Transverse colon (tissue), 4 donors: Measurements from ENCODE around the gene NEK3. TPM values are rescaled to one million over a fixed set of nuclear protein-coding genes. Genes with fewer than 3 reads are reported as not detected.
"Not testable (repeated sequence)": the region's sequence is repeated elsewhere in the genome, so short reads cannot be mapped to it uniquely, and the experiment has no call there.

Experiments
- DNase-seq: peaks from one replicate; pipeline ENCODE4 v3.0.0-alpha.2; 2019
- H3K27ac ChIP-seq, 4 donors: fragments of 200-600 bp; sonication (generic); 2 replicates each; pipeline ENCODE4 v1.5.1; 2016 to 2018; ENCODE audit warnings: inconsistent platforms in 4 of 4
- H3K27me3 ChIP-seq: fragments of 200-600 bp; sonication (generic); 2 replicates; pipeline ENCODE4 v1.5.1; 2017; ENCODE audit warnings: inconsistent platforms
- H3K36me3 ChIP-seq, 4 donors: fragments of 200-600 bp; sonication (generic); 2 replicates each; pipeline ENCODE4 v1.5.1; 2017 to 2019; ENCODE audit warnings: inconsistent platforms in 4 of 4
- H3K4me1 ChIP-seq, 4 donors: fragments of 200-600 bp; sonication (generic); 2 replicates each; pipeline ENCODE4 v1.5.1; 2017 to 2020; ENCODE audit warnings: inconsistent platforms in 4 of 4
- H3K4me3 ChIP-seq, 4 donors: fragments of 200-600 bp; sonication (generic); 1 replicate in 1 of 4; 2 replicates in 3 of 4; pipeline versions ENCODE4 v1.5.1 to v1.6.1; 2017 to 2019; ENCODE audit warnings: inconsistent platforms in 4 of 4
- H3K9me3 ChIP-seq, 2 donors: fragments of 200-600 bp; sonication (generic); 2 replicates each; pipeline ENCODE4 v1.5.1; 2017 to 2019; ENCODE audit warnings: inconsistent platforms in 2 of 2
- CTCF ChIP-seq, 5 experiments: fragments of 200-600 bp in 3 of 5; fragments of 450-650 bp in 2 of 5; sonication (generic) in 3 of 5; IDR thresholded peaks; 1 replicate in 2 of 5; 2 replicates in 3 of 5; pipeline ENCODE4 v1.5.1; 2016 to 2017; ENCODE audit warnings: antibody characterized with exemption in 5 of 5, inconsistent platforms in 3 of 5, mild to moderate bottlenecking in 2 of 5, moderate library complexity in 1 of 5
- EP300 ChIP-seq: sonication (generic); formaldehyde crosslinking; IDR thresholded peaks from one replicate; pipeline ENCODE4 v1.6.1; 2017; ENCODE audit warnings: antibody characterized with exemption, low read depth
- POLR2A ChIP-seq: fragments of 450-650 bp; IDR thresholded peaks from one replicate; pipeline ENCODE4 v1.6.1; 2016; ENCODE audit warnings: antibody characterized with exemption, mild to moderate bottlenecking, moderate library complexity
- POLR2AphosphoS5 ChIP-seq, 3 donors: sonication (generic); formaldehyde crosslinking; IDR thresholded peaks; one replicate each; pipeline ENCODE4 v1.6.1; 2016; ENCODE audit warnings: antibody characterized with exemption in 3 of 3
- WGBS, 2 donors: methylation state at CpG; one replicate each; pipeline ENCODE4 v1.1.5; 2018; ENCODE audit warnings: low coverage in 1 of 2; 5-methylcytosine and 5-hydroxymethylcytosine counted together
- in situ Hi-C, 4 donors: fragments of 200-750 bp; cut with MboI; loops; one replicate each; pipeline versions ENCODE4 v1.15.0 to v1.15.1; 2017; ENCODE audit warnings: low sequenced_read_pairs in 3 of 4, low pct_ligation_motif_present in 1 of 4, low pct_unique_long_range_greater_than_20kb in 1 of 4
- intact Hi-C: fragments of 100-400 bp; cut with DNase I; formaldehyde crosslinking; loops from one replicate; pipeline ENCODE4 v1.15.1; 2023; ENCODE audit warnings: low total_unique reads
- total RNA-seq, 4 donors: library from RNA; depleted of rRNA; stranded (reverse); fragments of >200 nt; gene quantifications; one replicate each; pipeline ENCODE4 v1.1.0, GENCODE V29; 2016

NEK3 gene
- total RNA-seq, 4 donors from 2014 or later: 20.9 to 52.1 (median 25.7) TPM

- Histone ChIP-seq H3K9me3 (no peaks in the 10 kb centered on the region), H3K27ac (no peak overlapping the region), H3K27me3 (no peaks in the 10 kb centered on the region), H3K36me3 (no peaks in the 10 kb centered on the region), H3K4me3 (no peak overlapping the region), H3K4me1 (no peaks in the 10 kb centered on the region)
- intact Hi-C loops: no loop called here
- TF ChIP-seq CTCF (IDR thresholded peaks at IDR 0.05) (no peak), POLR2AphosphoS5 (IDR thresholded peaks at IDR 0.05) (no peak)
- 77 to 85% methylated on average over 2 of the region's 2 CpGs for WGBS, 2 donors
- in situ Hi-C loops: no loop called here
- DNase-seq: no peak
These were observed 67.9 kb downstream of the NEK3 start for GRCh38 chr13:52091473-52091872.

DNA sequence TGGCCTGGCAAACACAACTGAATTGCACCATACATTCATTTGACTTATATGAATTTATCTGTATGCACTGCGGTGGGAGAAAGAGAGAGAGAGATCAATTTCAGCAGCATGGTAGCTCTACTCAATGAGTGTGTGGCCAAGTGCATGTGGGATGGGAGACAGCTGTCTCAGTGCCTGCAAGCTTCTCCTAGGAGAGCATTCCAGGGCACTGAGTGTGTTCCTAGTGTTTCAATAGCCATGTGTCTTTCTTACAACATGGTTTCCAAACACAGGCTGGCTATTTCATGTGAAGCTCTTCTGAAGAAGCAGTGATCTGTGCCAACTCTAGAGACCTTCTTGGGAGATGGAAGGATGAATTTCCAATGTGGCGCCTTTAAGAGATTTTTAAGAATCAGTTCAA lies 74.0 kb downstream of the NEK3 start:
- Histone ChIP-seq H3K36me3 (no peaks in the 10 kb centered on the region), H3K4me1 (no peaks in the 10 kb centered on the region), H3K27me3 (no peaks in the 10 kb centered on the region), H3K27ac (no peak overlapping the region), H3K9me3 (no peaks in the 10 kb centered on the region), H3K4me3 (no peak overlapping the region)
- intact Hi-C loops (no loop called here), in situ Hi-C loops (no loop called here)
- TF ChIP-seq EP300 (no peak), POLR2AphosphoS5 (IDR thresholded peaks at IDR 0.05) (no peak), POLR2A (no peak), CTCF (IDR thresholded peaks at IDR 0.05) (no peak)
- 89 to 100% methylated on average over 1 to 2 of the region's 2 CpGs for WGBS, 2 donors
- DNase-seq: no peak

GRCh38 chr13:52084981-52085380 lies 74.4 kb downstream of the NEK3 start:
- WGBS, 2 donors: 70 to 78% methylated on average over 3 of the region's 3 CpGs
- H3K4me1 ChIP-seq, intact Hi-C loops, H3K4me3 ChIP-seq, in situ Hi-C loops, DNase-seq, H3K27me3 ChIP-seq, H3K36me3 ChIP-seq, H3K27ac ChIP-seq, H3K9me3 ChIP-seq: not testable (repeated sequence)

Other genes starting within 250 kb of the NEK3 start
- 10 to 100 TPM; 17.6 to 32.9 (median 22.6) TPM for gene ATP7B, start 148.1 kb downstream of the NEK3 start, total RNA-seq
- gene ALG11, start 147.2 kb downstream of the NEK3 start, total RNA-seq: 10 to 100 TPM in 3 of 4 donors, 1 to 10 TPM in 1; 9.0 to 30.6 (median 28.8) TPM
- gene UTP14C, start 134.9 kb downstream of the NEK3 start, total RNA-seq: 10 to 100 TPM in 2 of 4 donors, 1 to 10 TPM in 2; 5.2 to 20.0 (median 13.6) TPM
- gene NEK5, start 30.5 kb downstream of the NEK3 start, total RNA-seq: under 1 TPM in 2 of 4 donors, not detected in 2; 0.14 to 0.48 TPM
- gene THSD1, start 246.6 kb upstream of the NEK3 start, total RNA-seq: 1 to 10 TPM; 1.2 to 1.9 (median 1.8) TPM